Anterior cingulate cortex (tissue), 58 donors: ENCODE measurements around the gene RLN3.

ENCODE experiments used
- DNase-seq, 58 donors: peaks; one replicate each; lab custom pipeline; 2025; lab: John Stamatoyannopoulos, UW

The RLN3 gene, protein sequence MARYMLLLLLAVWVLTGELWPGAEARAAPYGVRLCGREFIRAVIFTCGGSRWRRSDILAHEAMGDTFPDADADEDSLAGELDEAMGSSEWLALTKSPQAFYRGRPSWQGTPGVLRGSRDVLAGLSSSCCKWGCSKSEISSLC

DNA sequence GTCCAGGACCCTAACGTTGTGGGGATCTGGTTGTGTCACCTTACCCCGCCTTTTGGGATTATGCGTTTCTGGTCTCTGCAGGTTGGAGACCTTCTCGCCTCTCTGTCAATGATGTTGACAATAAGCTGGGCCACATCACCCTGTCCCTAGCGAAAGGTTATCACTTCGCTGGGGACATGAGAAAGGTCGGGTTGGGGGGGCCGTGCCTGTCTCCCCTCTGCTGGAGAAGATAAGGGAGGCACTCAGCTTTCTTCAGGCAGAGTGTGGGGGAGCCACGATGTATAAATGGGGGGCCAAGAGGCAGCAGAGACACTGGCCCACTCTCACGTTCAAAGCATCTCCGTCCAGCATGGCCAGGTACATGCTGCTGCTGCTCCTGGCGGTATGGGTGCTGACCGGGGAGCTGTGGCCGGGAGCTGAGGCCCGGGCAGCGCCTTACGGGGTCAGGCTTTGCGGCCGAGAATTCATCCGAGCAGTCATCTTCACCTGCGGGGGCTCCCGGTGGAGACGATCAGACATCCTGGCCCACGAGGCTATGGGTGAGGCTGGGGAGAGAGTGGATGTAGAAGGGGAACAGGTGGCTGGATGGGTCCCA is at the start of gene RLN3:
TSS of gene RLN3 (plus strand) at position 293 of the 595 bp plus-strand sequence. CDS start at position 350, 57 bp downstream.
- DNase-seq, result no peak

DNA sequence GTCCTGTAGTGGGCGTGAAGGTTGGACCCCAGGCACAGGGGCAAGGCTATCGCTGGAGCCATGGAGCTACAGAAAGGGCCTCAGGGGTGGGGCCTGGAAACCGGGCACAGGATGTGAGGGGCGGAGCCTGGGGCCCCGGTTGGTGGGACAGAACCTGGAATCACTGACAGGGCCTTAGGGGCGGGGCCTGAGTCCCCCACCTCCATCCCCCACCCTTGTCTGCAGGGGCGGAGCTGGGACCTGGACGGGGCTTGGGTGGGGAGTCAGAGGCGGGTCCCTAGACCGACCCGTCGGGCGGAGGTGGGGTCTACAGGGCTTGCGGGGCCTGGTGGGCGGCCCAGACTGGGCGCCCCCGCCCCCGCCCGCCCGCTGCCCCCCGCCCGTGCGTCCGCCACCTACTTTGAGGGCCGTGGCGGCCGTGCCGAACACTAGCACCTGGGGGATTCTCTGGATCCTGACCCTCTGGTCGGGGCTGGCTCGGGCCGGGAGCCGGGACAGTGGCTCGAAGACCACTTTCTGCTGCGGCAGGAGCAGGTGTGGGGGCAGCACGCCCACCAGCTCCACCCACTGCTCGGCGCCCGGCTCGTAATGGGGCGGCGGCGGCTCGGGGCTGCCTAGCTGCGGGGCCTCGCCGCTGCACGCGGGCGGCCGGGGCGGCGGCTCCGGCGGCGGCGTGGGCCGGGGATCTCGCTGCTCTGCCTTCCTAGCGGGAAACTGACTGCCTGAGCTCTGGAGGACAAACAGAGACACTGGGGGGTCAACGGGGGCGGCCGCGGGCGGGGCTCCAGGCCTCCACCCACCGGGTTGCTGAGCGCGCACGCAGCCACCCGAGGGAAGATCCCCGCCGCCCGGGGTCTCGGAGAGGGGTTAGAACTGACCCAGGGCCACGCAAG is 49.4 kb upstream of the RLN3 start:
- DNase-seq, result peak in 37 of 58 donors; percentile 10 to 60 (median 31)

DNA sequence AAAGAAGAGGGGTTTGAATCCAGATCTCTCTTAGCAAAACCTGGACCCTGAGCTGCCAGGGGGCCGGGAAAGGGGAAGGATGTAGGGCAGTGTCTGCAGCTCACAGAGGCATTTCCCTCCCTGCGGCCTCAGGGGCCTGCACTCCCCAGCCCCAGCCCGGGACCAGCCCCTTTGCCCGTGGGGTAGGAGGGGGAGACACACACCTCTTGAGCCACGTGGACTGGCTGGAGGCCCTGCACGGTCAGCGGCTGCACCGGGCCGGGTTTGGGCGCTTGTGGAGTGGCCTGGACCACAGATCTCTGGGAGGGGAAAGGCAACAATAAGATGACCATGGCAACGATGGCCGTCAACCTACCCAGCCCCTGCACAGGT is 48.7 kb upstream of the RLN3 start:
- DNase-seq, result peak in 1 of 58 donors; percentile 14

DNA sequence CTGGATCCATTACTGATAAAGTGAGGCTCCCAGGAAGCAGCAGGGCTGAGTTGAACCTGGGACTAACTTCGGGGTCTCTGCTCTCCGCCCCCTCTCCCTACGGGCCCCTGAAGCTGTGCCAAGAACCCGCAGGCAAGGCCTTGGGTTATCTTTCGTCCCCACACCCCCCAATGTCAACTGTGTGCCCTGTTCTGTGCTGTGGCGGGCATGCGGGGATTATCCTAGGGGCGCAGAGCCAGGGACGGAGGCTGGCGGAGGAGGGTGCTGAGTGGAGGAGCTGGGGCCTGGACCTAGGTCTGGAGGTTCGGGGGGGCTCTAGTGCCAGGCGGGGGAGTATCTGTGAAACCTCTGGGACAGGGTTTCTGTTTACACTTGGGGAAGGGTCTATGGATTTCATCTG is 48.3 kb upstream of the RLN3 start:
- DNase-seq, result no peak

DNA sequence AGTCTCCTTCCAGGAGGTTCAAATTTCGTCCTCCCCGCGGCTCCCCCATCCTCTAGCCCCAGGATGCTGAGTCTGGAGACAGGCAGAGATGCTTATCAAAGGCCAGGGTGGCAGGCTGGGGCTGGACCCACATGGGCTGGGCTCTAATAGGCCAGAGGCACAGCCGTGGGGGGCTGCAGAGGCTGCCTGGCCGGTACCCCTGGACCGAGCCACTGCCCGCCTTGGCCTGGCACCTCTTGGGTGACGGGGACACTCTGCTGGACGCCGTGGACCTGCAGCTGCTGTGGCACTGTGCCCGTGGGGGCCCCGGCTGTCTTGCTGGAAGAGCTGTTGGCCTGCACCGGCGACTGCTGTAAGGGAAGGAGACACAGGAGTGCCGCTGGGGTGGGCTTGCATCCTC is 47.6 kb upstream of the RLN3 start:
- no peak for DNase-seq

DNA sequence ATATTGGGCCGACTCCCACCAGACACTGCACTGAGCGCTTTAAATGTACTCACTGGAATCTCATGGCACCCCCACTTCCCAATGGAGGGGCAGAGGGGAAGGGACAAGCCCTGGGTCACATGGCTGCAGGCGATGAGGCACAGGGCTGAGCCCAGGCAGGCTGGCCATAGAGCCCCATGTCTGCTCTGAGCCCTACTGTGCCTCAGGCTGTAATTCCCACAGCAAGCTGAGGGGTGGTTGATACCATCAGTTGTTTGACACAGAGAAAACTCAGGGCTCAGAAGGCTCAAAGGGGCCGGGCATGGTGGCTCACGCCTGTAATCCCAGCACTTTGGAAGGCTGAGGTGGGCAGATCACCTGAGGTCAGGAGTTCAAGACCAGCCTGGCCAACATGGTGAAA is 46.9 kb upstream of the RLN3 start:
- no peak for DNase-seq

DNA sequence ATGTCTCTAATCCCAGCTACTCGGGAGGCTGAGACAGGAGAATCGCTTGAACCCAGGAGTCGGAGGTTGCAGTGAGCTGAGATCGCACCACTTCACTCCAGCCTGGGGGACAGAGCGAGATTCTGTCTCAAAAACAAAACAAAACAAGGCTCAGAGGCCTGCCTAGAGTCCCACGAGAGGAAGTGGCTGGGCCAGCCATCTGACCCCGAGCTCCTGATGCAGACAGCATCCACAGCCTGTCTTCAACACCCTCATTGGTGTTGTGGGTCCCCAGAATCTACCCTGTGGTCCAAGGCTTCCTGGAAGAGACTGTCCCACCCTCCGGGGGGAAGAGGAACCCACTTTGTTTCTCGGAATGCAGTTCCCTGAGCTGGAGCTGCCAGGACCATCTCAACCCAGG is 46.5 kb upstream of the RLN3 start:
- DNase-seq, result no peak

DNA sequence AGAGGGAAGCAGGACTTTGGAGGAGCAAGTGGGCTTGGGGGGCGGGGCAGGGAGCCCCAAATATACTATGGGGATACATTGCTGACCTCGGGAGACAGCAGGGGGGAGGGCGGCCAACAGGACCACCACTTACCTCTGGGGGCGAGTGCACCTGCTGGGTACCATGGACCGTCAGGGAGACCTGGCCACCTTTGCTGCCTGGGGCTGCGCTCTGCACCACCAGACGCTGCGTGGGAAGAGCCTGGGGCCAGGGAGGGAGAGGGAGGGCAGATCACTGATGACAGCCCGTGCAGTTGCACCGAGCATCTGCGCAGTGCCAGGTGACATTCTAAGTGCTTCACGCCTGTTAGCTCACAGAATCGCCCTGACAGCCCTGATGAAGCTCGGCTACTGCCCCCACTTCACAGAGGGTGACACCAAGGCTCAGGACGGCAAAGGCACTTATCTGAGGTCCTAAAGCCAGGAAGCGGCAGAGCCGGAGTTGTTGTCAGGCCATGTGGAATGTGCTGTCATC is 45.9 kb upstream of the RLN3 start:
- DNase-seq, result no peak

DNA sequence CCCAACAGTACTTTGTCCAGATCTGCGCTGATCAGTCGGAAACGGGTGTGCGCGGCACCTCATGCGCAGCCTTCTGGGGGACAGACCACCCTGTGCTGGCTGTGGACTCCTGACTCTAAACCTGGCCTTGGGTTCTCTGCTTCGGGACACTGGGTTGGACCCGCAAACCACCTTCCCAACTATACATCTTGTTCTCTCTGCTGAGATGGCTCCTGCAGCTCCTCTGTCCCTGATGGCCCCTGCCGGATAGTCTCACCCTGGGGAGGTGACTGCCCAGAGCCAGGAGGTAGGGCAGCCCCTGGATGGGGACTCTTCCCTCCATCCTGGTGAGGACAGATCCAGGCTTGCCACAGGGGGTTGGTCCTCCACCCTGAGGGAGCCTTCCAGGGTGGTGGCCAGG is 45.2 kb upstream of the RLN3 start:
- DNase-seq, result no peak

DNA sequence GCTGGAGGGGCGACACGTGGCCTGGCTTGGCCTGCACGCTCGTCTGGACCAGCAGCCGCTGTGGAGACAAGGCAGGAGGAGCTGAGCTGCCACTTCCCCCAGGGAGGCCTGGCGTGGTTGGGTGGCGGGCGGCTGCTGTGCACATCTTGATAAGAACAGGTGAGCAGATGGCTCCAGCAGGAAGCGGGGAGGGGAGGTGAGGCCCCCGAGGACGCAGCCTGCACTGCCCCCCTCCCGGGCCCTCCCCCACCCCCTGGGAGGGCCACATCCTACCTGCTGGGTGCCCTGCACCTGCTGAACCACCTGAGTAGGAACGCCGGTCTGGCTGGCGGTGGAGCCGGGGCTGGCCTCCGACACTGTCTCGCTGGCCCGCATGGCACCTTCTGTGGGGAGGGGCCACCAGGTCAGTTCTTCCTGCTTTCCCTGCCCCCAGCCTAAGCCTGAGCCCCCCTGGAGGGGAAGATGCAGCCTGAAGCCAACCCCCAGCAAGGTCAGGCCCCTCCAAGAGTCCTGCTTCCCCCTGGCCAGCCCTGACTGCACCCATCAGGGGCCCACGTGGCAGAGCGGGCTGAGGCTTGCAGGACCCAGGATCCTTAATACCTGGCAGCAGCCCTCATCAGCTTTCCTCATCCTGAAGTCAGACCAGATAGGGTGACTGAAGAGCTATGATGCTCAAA is 44.6 kb upstream of the RLN3 start:
- DNase-seq, result no peak

DNA sequence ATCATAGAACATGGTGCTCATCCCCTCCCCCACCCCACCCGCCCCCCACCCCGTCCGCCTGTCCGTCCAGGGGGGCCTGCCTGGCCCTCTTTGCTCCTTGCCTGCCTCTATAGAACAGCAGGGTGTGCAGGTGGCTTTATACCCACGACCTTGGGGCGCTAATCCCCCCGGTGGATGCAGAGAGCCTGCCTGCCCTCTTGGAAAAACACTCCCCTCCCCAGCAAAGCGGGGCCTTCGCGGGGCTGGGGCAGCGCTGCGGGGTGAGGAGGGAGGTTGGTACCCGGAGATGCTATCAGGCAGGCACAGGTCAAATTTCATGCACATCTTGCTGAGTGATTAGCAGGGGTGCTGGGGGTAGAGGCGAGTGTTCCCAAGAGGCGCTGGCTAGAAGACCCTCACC is 43.8 kb upstream of the RLN3 start:
- no peak for DNase-seq

DNA sequence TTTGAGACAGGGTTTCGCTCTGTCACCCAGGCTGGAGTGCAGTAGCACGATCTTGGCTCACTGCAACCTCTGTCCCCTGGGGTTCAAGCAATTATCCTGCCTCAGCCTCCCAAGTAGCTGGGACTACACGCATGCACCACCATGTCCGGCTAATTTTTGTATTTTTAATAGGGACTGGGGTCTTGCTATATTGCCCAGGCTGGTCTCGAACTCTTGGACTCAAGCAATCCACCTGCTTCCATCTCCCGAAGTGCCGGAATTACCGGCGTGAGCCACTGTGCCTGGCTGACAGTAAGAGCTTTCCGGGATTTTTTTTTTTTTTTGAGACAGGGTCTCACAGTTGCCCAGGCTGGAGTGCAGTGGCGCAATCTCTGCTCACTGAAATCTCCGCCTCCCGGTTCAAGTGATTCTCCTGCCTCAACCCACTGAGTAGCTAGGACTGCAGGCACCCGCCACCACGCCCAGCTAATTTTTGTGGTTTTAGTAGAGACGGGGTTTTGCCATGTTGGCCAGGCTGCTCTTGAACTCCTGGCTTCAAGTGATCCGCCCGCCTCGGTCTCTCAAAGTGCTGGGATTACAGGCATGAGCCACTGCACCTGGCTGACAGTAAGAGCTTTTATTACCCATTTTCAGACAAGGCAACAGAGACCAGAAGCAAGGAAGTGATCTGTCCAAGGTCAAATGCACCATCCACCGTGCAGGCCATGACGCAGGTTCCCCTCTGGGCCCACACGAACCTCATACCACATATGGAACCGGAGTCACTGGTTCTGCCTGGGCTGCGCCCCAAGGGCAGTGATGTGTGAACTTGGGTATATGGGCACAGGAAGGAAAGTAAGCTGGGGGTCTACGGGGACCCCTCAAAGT is 42.8 kb upstream of the RLN3 start:
- DNase-seq, result no peak

DNA sequence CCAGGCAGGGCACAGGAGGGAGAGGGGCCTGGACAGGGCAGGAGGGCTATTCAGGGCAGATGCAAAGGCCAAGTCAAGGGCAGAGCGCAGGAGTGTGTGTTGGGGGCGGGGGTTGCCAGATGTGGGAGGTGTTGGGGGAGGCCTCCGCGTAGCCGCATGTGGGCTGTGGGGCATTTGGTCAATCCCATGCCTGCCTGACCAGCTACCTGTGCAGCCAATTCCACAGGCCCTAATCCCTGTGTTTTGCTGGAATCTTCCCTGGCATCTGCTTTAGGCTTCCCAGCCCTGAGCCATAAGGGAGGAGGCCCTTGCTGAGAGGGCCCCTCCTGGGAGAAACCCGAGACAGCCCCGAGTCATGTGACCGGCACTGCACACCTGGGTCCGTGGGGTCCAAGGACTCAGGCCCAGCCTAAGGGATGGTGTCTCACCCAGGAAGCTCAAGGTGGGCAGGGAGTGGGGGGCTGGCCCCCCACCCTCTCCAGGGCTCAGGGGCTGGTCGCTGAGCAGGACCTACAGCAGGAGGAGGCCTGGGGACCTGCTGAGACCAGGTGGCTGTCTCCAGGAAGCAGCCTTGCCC is 42.1 kb upstream of the RLN3 start:
- DNase-seq, result no peak

DNA sequence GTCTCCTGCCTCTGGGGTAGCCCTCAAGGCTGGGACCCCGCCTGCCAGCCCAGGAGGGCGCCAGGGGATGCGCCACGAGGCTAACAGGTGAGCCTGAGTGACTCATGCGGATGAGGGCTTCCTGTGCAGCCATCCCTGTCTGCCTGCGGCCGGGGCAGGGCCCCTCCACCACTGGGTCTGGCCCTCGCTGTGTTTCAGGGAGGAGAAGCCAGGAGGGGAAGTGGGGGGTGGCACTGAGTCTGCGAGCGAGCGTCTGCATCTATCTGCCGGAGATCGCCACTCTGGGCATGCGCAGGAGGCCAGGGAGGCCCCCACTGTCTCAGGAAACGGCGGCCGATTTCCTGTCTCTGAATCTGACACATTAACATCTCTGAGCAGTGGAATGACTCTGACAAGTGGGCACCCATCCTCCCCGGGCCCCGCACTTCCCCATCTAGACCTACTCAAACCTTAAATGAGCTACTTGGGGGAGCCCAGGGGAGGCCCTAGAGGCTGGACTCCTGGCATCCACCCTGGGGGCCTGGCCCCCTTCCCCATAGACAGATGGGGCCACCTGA is 41.5 kb upstream of the RLN3 start:
- DNase-seq, result peak in 53 of 58 donors; percentile 6 to 74 (median 47)

DNA sequence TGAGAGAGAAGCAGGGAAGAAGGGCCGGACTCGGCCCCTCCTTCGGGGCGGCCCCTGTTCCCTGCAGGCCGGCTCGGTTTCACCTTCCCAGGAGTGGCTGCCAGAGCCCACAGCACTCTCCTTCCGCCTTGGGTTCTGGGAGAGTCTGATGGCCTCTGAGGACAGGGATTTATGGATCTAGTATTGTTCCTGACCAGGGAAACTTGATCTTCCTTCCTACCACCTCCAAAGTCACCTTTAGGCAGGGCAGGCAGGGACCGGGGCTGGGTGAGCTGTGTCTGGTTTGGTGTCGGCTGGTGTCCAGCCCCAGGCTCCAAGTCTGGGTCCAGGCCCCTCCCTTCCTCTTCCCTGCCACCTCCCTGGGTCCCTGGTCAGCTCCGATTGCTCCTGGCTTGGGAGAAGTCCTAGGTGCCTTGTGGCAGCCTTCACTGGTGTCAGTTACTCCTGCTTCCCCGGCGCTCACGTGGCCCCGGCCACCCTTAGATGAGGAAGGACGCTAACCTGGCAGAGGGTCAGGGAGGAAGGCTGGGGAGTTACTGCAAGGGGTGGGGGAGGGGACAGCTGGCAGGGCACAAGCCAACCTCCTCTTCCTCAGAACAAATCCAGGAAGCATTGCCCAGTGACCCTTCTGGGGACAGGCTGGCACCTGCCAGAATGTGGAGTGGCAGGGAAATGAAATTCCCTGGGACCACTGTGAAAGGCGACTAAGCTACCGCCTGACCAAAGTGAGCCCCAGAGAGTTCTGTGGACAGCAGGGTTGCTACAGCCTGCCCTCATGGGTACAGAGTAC is 40.7 kb upstream of the RLN3 start:
- peak in 41 of 58 donors; percentile 7 to 74 (median 32) for DNase-seq

DNA sequence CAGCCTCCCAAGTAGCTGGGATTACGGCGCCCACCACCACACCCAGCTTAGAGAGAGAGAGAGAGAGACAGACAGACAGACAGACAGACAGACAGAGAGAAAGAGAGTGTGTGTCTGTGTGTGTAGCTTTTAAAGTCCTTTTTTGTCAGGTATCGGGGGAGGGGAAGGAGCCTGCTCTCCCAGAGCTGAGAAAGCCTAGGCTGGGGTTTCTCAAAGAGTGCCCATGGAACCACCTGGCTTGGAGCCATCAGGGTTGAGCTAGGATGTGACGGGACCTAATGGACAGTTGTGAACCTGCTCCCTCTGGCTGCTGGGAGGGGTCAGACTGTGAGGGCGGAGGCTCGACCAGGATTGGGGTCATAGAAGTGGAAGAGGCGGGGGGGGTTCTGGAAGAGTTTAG is 38.5 kb upstream of the RLN3 start:
- no peak for DNase-seq

DNA sequence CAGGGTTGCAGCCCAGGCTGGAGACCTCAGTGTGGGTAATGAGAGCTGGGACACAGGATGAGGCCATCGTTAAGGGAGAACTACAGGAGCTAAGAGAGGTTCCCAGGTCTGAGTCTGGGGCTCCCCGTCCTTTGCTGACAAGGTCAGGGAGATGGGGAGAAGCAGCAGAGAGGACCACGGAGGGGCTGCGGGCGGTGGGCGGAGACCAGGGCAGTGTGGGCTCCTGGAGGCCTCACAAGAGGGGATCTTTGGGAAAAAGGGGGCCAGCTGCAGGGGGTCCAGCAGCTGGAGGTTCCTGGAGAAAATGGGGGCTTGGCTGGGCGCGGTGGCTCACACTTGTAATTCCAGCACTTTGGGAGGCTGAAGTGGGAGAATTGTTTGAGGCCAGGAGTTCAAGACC is 37.9 kb upstream of the RLN3 start:
- no peak for DNase-seq

DNA sequence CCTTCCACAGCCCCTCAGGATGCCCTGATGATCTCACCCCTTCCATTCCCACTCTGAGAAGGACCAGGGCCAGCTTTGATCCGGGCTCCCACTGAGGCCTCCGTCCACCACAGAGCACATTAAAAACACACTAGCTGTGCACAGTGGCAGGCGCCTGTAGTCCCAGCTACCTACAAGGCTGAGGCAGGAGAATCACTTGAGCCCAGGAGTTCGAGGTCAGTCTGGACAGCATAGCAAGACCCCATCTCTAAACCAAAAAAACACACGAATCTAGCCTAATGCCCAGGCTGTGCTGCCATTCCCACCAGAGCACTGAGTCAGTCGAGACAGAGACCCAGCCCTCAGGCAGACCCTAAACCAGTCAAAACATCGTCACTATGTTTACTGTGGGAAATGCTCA is 35.9 kb upstream of the RLN3 start:
- no peak for DNase-seq
